Endothelial cell of umbilical vein (primary cell): Measurements from ENCODE around the gene NEUROD1. TPM values are rescaled to one million over a fixed set of nuclear protein-coding genes. Genes with fewer than 3 reads are reported as not detected.

Experiments
- BruUV-seq: library from RNA; stranded (reverse); fragments of 400-500 nt; replicated peaks from 2 replicates; lab custom pipeline; 2021; lab: Mats Ljungman, UMichigan
- CTCF ChIA-PET: fragments of 300-600, 350-600 bp; sonication (Branson Sonifier 250); formaldehyde crosslinking; loops from one replicate; lab custom pipeline; 2021; ENCODE audit warnings: antibody characterized with exemption, inconsistent platforms; lab: Charles Lee
- POLR2A ChIA-PET: fragments of 300-600, 350-600 bp; sonication (Branson Sonifier 250); formaldehyde crosslinking; loops from one replicate; lab custom pipeline; 2021; ENCODE audit warnings: antibody characterized with exemption, inconsistent platforms; lab: Charles Lee
- DNase-seq: peaks from one replicate; pipeline ENCODE4 v3.0.0-alpha.2; 2011; ENCODE audit warnings: low read depth, low spot score
- FAIRE-seq: peaks from 2 replicates; lab custom pipeline; 2011; peaks lifted over from hg19 to GRCh38; lab: Jason Lieb, UNC
- H2AFZ ChIP-seq: 2 replicates; pipeline ENCODE4 v1.6.0; 2012; ENCODE audit warnings: low read depth, low read length, control low read depth, inconsistent platforms
- H3K27ac ChIP-seq: 2 replicates; pipeline ENCODE4 v1.5.1; 2011; ENCODE audit warnings: low read depth, mild to moderate bottlenecking, control low read depth, low read length, moderate library complexity; ENCODE audit not compliant: insufficient read depth
- H3K27me3 ChIP-seq, 2 experiments: 2 replicates each; pipeline versions ENCODE4 v1.6.0 to v1.6.1; 2011; ENCODE audit warnings: low read length in 2 of 2, mixed read lengths in 1 of 2; ENCODE audit not compliant: control insufficient read depth in 2 of 2, insufficient read depth in 2 of 2
- H3K36me3 ChIP-seq, 2 experiments: 2 replicates in 1 of 2; 3 replicates in 1 of 2; pipeline ENCODE4 v1.5.1; 2011; ENCODE audit warnings: low read length in 2 of 2, mild to moderate bottlenecking in 1 of 2, moderate library complexity in 1 of 2; ENCODE audit not compliant: control insufficient read depth in 2 of 2, insufficient read depth in 2 of 2; ENCODE audit errors: extremely low read depth in 1 of 2
- H3K4me1 ChIP-seq: 3 replicates; pipeline ENCODE4 v1.5.1; 2011; ENCODE audit warnings: mild to moderate bottlenecking, low read length; ENCODE audit not compliant: control insufficient read depth, insufficient read depth; ENCODE audit errors: extremely low read depth
- H3K4me2 ChIP-seq: 2 replicates; pipeline ENCODE4 v1.6.1; 2011; ENCODE audit warnings: low read length, control low read depth, mixed read lengths; ENCODE audit not compliant: insufficient read depth
- H3K4me3 ChIP-seq, 3 experiments: fragments of 200-600 bp in 1 of 3; sonication (generic), shearing (Covaris generic) in 1 of 3; replicated peaks in 1 of 3; 2 replicates each; pipeline ENCODE4 v1.5.1; 2011 to 2016; ENCODE audit warnings: control low read depth in 3 of 3, low read length in 3 of 3, mild to moderate bottlenecking in 2 of 3, inconsistent platforms in 1 of 3, low read depth in 1 of 3, moderate library complexity in 1 of 3; ENCODE audit not compliant: insufficient read depth in 1 of 3
- H3K79me2 ChIP-seq: 2 replicates; pipeline ENCODE4 v1.6.0; 2012; ENCODE audit warnings: low read length, inconsistent platforms; ENCODE audit not compliant: control insufficient read depth, insufficient read depth
- H3K9ac ChIP-seq: replicated peaks from 2 replicates; pipeline ENCODE3; 2011; ENCODE audit warnings: low read length, control low read depth; ENCODE audit not compliant: insufficient read depth; ENCODE audit errors: extremely low read depth
- H3K9me1 ChIP-seq: replicated peaks from 3 replicates; pipeline ENCODE4 v1.6.0; 2011; ENCODE audit warnings: mild to moderate bottlenecking, low read length; ENCODE audit not compliant: control insufficient read depth, insufficient read depth; ENCODE audit errors: extremely low read depth
- H3K9me3 ChIP-seq: replicated peaks from 2 replicates; pipeline ENCODE4 v1.5.1; 2012; ENCODE audit warnings: low read length, inconsistent platforms; ENCODE audit not compliant: control insufficient read depth, insufficient read depth
- H4K20me1 ChIP-seq: replicated peaks from 2 replicates; pipeline ENCODE3; 2011; ENCODE audit warnings: mild to moderate bottlenecking, low read length; ENCODE audit not compliant: control insufficient read depth, insufficient read depth; ENCODE audit errors: extremely low read depth
- CTCF ChIP-seq, 2 donors: IDR thresholded peaks; 1 replicate in 1 of 2; 2 replicates in 1 of 2; pipeline ENCODE4 v1.5.1; 2011; ENCODE audit warnings: low read length in 2 of 2, mild to moderate bottlenecking in 2 of 2, moderate library complexity in 2 of 2, control low read depth in 1 of 2, inconsistent platforms in 1 of 2, low read depth in 1 of 2; ENCODE audit not compliant: insufficient read depth in 1 of 2; ENCODE audit errors: extremely low read depth in 1 of 2
- EZH2 ChIP-seq: IDR thresholded peaks from 2 replicates; pipeline ENCODE4 v1.6.1; 2012; ENCODE audit warnings: borderline replicate concordance, low read depth, mild to moderate bottlenecking, moderate library complexity, low read length, inconsistent platforms; ENCODE audit not compliant: severe bottlenecking
- FOS ChIP-seq: IDR thresholded peaks from 2 replicates; pipeline ENCODE4 v1.6.1; 2011; ENCODE audit warnings: mild to moderate bottlenecking, low read length, moderate library complexity, borderline replicate concordance; ENCODE audit not compliant: insufficient read depth
- MAX ChIP-seq: IDR thresholded peaks from 2 replicates; pipeline ENCODE4 v1.6.1; 2011; ENCODE audit not compliant: insufficient read depth, insufficient read length
- MYC ChIP-seq: IDR thresholded peaks from one replicate; pipeline ENCODE4 v1.6.1; 2011; ENCODE audit warnings: mild to moderate bottlenecking, low read depth, low read length
- POLR2AphosphoS5 ChIP-seq: IDR thresholded peaks from 2 replicates; pipeline ENCODE4 v1.6.1; 2012; ENCODE audit warnings: low read depth, mild to moderate bottlenecking, control low read depth, low read length, moderate library complexity; ENCODE audit not compliant: insufficient read depth
- dilution Hi-C: fragments of 300-500 bp; cut with MboI; formaldehyde crosslinking; loops from one replicate; pipeline ENCODE4 v1.15.0; 2019; ENCODE audit warnings: low sequenced_read_pairs; ENCODE audit not compliant: extremely low pct_ligation_motif_present
- intact Hi-C: fragments of 100-400 bp; cut with micrococcal nuclease; formaldehyde crosslinking; loops from one replicate; pipeline ENCODE4 v1.10.0; 2022
- polyA plus RNA-seq, 4 experiments: library from polyadenylated mRNA; depleted of rRNA in 3 of 4; stranded (reverse) in 3 of 4; unstranded in 1 of 4; fragments of >200 nt; gene quantifications; 2 replicates each; pipeline versions ENCODE4 v1.2.1 to v1.2.3, GENCODE V29; 2011 to 2012; ENCODE audit warnings: missing spikeins in 1 of 4
- total RNA-seq: library from RNA; stranded (reverse); gene quantifications from 2 replicates; pipeline ENCODE4 v1.2.3, GENCODE V29; 2021

Gene NEUROD1
- total and polyA plus RNA-seq, 2 donors (not counting 3 experiments of a cell fraction or from before 2014, with no cell fraction given): not detected

DNA sequence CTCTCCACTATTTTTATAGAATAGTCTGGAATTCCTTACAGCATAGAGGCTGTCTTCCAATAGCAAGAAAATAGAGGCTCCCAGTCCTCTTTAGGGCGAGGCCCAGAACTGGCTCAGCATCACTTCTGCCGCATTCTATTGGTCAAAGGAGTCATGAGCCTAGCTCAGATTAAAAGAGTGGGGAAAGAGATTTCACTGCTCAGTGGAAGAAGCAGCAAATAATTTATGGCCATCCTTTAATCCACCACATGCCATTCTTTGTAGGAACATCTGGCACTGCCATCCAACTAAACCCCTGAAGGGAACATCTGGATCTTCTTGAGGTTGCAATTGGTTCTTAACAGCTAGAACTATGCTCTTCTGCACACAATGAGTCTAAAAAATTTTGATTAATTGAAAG, 43.4 kb upstream of the NEUROD1 start:
- ChIA-PET POLR2A (no interaction called here), CTCF (interaction anchor here (1.0 to 3.9 kb wide), 3 partner anchors 8 to 181 kb away, joined by 3 to 30 read pairs (median 3); no protein-coding TSS in a partner anchor)
- FAIRE-seq: no peak
- H3K4me2 ChIP-seq: no peak overlapping the region
- H3K4me3 ChIP-seq: no peak overlapping the region
- no peak overlapping the region for H3K27ac ChIP-seq
- H4K20me1 ChIP-seq: no peaks in the 10 kb centered on the region
- no peaks in the 10 kb centered on the region for H3K9me1 ChIP-seq
- H3K36me3 ChIP-seq: no peaks in the 10 kb centered on the region
- DNase-seq: no peak
- H3K9ac ChIP-seq: no peak overlapping the region
- H3K4me1 ChIP-seq: no peaks in the 10 kb centered on the region
- intact Hi-C loops (no loop called here), dilution Hi-C loops (no loop called here)
- TF ChIP-seq MYC (no peak), EZH2 (no peak), FOS (no peak), MAX (no peak), CTCF (IDR thresholded peaks at IDR 0.05; ENCODE audit: extremely low read depth in 1 of 2, insufficient read depth in 1 of 2, low read depth in 1 of 2, low read length in 2 of 2) (no peak), POLR2AphosphoS5 (no peak)
- BruUV-seq: no TSS peak
- H2AFZ ChIP-seq: no peak overlapping the region
- H3K9me3 ChIP-seq: no peaks in the 10 kb centered on the region
- no peaks in the 10 kb centered on the region for H3K79me2 ChIP-seq
- H3K27me3 ChIP-seq: peaks cover 9 to 16% of the 10 kb centered on the region in 2 experiments
